ENCODE data around the gene FAM169A. TPM values are rescaled to one million over a fixed set of nuclear protein-coding genes. Genes with fewer than 3 reads are reported as not detected.

The FAM169A gene
- polyA plus RNA-seq, 1 donor from 2014 or later: 46.7 TPM

DNA sequence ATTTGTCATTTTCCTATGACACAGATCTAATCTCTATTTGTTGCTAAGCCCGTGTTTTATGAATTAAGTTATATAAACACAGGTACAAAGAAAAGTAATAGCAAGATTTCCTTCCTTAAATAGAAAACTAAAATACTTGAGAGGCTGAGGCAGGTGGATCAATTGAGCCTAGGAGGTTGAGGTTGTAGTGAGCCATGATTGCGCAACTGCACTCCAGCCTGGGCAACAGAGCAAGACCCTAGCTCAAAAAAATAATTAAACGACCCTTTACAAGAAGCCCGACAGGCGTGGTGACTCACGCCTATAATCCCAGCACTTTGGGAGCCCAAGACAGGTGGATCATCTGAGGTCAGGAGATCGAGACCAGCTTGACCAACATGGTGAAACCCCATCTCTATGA is 36.8 kb downstream of the FAM169A start:
- Histone ChIP-seq H3K9me3 (ENCODE audit: low read length) (no peaks in the 10 kb centered on the region), H3K9me2 (ENCODE audit: insufficient read depth, low read length) (no peaks in the 10 kb centered on the region), H3K36me3 (ENCODE audit: insufficient read depth, low read length) (no peaks in the 10 kb centered on the region), H3K79me2 (replicated peaks; ENCODE audit: insufficient read depth, low read length) (no peaks in the 10 kb centered on the region), H4K20me1 (ENCODE audit: insufficient read depth) (no peaks in the 10 kb centered on the region), H3K4me2 (ENCODE audit: low read length) (no peak overlapping the region), H3K9ac (ENCODE audit: low read length) (no peak overlapping the region), H3F3A (ENCODE audit: insufficient read depth, low read length, poor library complexity, severe bottlenecking) (no peaks in the 10 kb centered on the region), H3K27ac (ENCODE audit: low read length) (no peak overlapping the region), H3K4me3 (ENCODE audit: low read length) (no peak overlapping the region), H2AFZ (ENCODE audit: low read depth, low read length) (no peak overlapping the region), H3K27me3 (ENCODE audit: insufficient read depth, low read depth, low read length) (no peaks in the 10 kb centered on the region)
- no peak for TF ChIP-seq TAF1 (IDR thresholded peaks at IDR 0.05; ENCODE audit: low read depth)
- TF ChIP-seq, protein P1, sequence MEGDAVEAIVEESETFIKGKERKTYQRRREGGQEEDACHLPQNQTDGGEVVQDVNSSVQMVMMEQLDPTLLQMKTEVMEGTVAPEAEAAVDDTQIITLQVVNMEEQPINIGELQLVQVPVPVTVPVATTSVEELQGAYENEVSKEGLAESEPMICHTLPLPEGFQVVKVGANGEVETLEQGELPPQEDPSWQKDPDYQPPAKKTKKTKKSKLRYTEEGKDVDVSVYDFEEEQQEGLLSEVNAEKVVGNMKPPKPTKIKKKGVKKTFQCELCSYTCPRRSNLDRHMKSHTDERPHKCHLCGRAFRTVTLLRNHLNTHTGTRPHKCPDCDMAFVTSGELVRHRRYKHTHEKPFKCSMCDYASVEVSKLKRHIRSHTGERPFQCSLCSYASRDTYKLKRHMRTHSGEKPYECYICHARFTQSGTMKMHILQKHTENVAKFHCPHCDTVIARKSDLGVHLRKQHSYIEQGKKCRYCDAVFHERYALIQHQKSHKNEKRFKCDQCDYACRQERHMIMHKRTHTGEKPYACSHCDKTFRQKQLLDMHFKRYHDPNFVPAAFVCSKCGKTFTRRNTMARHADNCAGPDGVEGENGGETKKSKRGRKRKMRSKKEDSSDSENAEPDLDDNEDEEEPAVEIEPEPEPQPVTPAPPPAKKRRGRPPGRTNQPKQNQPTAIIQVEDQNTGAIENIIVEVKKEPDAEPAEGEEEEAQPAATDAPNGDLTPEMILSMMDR (IDR thresholded peaks at IDR 0.05; ENCODE audit: poor library complexity, severe bottlenecking): no peak
- TF ChIP-seq EZH2 (IDR thresholded peaks at IDR 0.05; ENCODE audit: borderline replicate concordance, insufficient read depth, low read length, poor library complexity, severe bottlenecking): no peak
- TF ChIP-seq MXI1 (conservative IDR thresholded peaks at IDR 0.05; ENCODE audit: poor library complexity, severe bottlenecking): no peak
- no peak for TF ChIP-seq RAD21 (conservative IDR thresholded peaks at IDR 0.05)
- no peak for TF ChIP-seq SMC3 (conservative IDR thresholded peaks at IDR 0.05; ENCODE audit: poor library complexity)
- no peak for TF ChIP-seq EP300 (conservative IDR thresholded peaks at IDR 0.05; ENCODE audit: poor library complexity, severe bottlenecking)
- TF ChIP-seq, protein P2, sequence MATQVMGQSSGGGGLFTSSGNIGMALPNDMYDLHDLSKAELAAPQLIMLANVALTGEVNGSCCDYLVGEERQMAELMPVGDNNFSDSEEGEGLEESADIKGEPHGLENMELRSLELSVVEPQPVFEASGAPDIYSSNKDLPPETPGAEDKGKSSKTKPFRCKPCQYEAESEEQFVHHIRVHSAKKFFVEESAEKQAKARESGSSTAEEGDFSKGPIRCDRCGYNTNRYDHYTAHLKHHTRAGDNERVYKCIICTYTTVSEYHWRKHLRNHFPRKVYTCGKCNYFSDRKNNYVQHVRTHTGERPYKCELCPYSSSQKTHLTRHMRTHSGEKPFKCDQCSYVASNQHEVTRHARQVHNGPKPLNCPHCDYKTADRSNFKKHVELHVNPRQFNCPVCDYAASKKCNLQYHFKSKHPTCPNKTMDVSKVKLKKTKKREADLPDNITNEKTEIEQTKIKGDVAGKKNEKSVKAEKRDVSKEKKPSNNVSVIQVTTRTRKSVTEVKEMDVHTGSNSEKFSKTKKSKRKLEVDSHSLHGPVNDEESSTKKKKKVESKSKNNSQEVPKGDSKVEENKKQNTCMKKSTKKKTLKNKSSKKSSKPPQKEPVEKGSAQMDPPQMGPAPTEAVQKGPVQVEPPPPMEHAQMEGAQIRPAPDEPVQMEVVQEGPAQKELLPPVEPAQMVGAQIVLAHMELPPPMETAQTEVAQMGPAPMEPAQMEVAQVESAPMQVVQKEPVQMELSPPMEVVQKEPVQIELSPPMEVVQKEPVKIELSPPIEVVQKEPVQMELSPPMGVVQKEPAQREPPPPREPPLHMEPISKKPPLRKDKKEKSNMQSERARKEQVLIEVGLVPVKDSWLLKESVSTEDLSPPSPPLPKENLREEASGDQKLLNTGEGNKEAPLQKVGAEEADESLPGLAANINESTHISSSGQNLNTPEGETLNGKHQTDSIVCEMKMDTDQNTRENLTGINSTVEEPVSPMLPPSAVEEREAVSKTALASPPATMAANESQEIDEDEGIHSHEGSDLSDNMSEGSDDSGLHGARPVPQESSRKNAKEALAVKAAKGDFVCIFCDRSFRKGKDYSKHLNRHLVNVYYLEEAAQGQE (IDR thresholded peaks at IDR 0.05; ENCODE audit: borderline replicate concordance): no peak
- TF ChIP-seq POLR2AphosphoS5 (IDR thresholded peaks at IDR 0.05): no peak

DNA sequence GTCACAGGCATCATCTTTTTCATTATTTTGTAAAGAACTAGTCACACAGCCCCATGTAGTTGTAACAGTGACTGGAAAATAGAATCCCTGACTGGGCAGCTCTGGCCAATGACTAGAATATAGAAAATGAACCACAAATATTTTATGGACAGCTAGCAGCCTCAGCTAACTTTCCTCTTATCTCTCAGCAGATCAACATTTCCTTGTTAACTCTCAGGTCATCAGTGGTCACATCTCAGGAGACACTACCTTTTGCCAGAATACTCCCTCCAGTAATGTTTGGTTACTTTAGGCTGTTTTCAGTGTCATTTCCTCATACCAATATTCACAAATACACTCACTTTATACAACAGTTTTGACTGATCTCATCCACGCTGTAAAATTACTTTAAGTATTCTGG is 43.9 kb downstream of the FAM169A start:
- no peak overlapping the region for H3K4me2 ChIP-seq (ENCODE audit: low read length)
- H3F3A ChIP-seq (ENCODE audit: insufficient read depth, low read length, poor library complexity, severe bottlenecking): no peaks in the 10 kb centered on the region
- H3K36me3 ChIP-seq (ENCODE audit: insufficient read depth, low read length): no peaks in the 10 kb centered on the region
- no peak overlapping the region for H3K27ac ChIP-seq (ENCODE audit: low read length)
- no peaks in the 10 kb centered on the region for H3K27me3 ChIP-seq (ENCODE audit: insufficient read depth, low read depth, low read length)
- H3K9me3 ChIP-seq (ENCODE audit: low read length): no peaks in the 10 kb centered on the region
- H3K4me3 ChIP-seq (ENCODE audit: low read length): no peak overlapping the region
- H2AFZ ChIP-seq (ENCODE audit: low read depth, low read length): no peak overlapping the region
- H3K9me2 ChIP-seq (ENCODE audit: insufficient read depth, low read length): no peaks in the 10 kb centered on the region
- TF ChIP-seq EZH2 (IDR thresholded peaks at IDR 0.05; ENCODE audit: borderline replicate concordance, insufficient read depth, low read length, poor library complexity, severe bottlenecking): no peak
- TF ChIP-seq, protein P1 (IDR thresholded peaks at IDR 0.05; ENCODE audit: poor library complexity, severe bottlenecking): no peak
- H3K9ac ChIP-seq (ENCODE audit: low read length): no peak overlapping the region
- H4K20me1 ChIP-seq (ENCODE audit: insufficient read depth): no peaks in the 10 kb centered on the region
- no peaks in the 10 kb centered on the region for H3K79me2 ChIP-seq (replicated peaks; ENCODE audit: insufficient read depth, low read length)
